Measurements from ENCODE around the gene SMCO4.
"Not testable (repeated sequence)": the region's sequence is repeated elsewhere in the genome, so short reads cannot be mapped to it uniquely, and the experiment has no call there.

The SMCO4 gene

DNA sequence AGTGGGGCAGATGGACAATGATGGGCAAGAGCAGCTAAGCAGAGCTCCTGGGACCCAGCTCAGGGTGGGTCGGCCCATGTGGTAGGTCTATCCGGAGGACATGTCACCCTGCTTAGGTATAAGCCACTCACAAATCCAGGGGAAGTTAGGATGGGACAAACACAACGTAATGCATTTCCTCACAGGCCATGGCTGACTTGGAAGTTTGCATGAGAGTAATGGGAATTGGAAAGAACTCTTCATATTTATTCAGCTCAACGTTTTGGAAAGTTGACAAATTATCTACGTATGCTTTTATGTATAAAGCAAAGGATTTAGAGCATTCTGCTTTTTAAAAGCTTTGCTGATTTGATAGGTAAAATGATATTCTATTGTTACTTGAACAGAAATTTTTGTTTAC is 74.9 kb downstream of the SMCO4 start:
- TF ChIP-seq CTCF (IDR thresholded peaks at IDR 0.05; ENCODE audit: insufficient read depth, low read depth, low read length, missing control alignments): no peak
- DNase-seq (ENCODE audit: low read depth): no peak
- no peak overlapping the region for H3K4me3 ChIP-seq (ENCODE audit: low read depth, low read length)

- no peak overlapping the region for H3K4me3 ChIP-seq (ENCODE audit: low read depth, low read length)
- no peak for DNase-seq (ENCODE audit: low read depth)
- no peak for TF ChIP-seq CTCF (IDR thresholded peaks at IDR 0.05; ENCODE audit: insufficient read depth, low read depth, low read length, missing control alignments)
Observed at GRCh38 chr11:93467054-93467453, 76.1 kb downstream of the SMCO4 start.

- H3K4me3 ChIP-seq (ENCODE audit: low read depth, low read length): no peak overlapping the region
- TF ChIP-seq CTCF (IDR thresholded peaks at IDR 0.05; ENCODE audit: insufficient read depth, low read depth, low read length, missing control alignments): no peak
- DNase-seq (ENCODE audit: low read depth): no peak
Observed at GRCh38 chr11:93464927-93465540, 78.2 kb downstream of the SMCO4 start.

GRCh38 chr11:93463666-93464065 is 79.5 kb downstream of the SMCO4 start:
- not testable (repeated sequence) for DNase-seq (ENCODE audit: low read depth); H3K4me3 ChIP-seq (ENCODE audit: low read depth, low read length)

DNA sequence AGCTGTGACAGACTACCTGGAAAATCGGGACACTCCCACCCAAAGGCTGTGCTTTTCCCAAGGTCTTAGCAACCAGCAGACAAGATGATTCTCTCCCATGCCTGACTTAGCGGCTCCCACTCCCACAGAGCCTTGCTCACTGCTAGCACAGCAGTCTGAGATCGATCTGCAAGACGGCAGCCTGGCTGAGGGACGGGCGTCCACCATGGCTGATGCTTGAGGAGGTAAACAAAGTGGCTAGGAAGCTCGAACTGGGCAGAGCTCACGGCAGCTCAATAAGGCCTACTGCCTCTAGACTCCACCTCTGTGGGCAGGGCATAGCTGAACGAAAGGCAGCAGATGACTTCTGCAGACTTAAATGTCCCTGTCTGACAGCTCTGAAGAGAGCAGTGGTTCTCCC is 84.9 kb downstream of the SMCO4 start:
- no peak for DNase-seq (ENCODE audit: low read depth)
- H3K4me3 ChIP-seq (ENCODE audit: low read depth, low read length): no peak overlapping the region
- TF ChIP-seq CTCF (IDR thresholded peaks at IDR 0.05; ENCODE audit: insufficient read depth, low read depth, low read length, missing control alignments): no peak

DNA sequence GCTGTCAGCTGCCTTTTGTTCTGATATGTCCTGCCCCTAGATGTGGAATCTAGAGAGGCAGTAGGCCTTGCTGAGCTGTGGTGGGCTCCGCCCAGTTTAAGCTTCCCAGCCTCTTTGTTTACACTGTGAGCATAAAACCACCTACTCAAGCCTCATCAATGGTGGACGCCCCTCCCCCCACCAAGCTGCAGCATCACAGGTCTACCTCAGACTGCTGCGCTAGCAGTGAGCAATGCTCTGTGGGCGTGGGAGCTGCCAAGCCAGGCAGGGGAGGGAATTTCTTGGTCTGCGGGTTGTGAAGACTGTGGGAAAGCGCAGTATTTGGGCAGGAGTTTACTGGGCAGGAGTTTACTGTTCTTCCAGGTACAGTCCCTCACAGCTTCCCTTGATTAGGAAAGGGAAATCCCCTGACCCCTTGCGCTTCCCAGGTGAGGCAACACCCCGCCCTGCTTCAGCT is 98.5 kb downstream of the SMCO4 start:
- no peak overlapping the region for H3K4me3 ChIP-seq (ENCODE audit: low read depth, low read length)
- DNase-seq (ENCODE audit: low read depth): no peak
- TF ChIP-seq CTCF (IDR thresholded peaks at IDR 0.05; ENCODE audit: insufficient read depth, low read depth, low read length, missing control alignments): no peak

- H3K4me3 ChIP-seq (ENCODE audit: low read depth, low read length); DNase-seq (ENCODE audit: low read depth): not testable (repeated sequence)
Observed at GRCh38 chr11:93443232-93443631, 100.0 kb downstream of the SMCO4 start.

DNA sequence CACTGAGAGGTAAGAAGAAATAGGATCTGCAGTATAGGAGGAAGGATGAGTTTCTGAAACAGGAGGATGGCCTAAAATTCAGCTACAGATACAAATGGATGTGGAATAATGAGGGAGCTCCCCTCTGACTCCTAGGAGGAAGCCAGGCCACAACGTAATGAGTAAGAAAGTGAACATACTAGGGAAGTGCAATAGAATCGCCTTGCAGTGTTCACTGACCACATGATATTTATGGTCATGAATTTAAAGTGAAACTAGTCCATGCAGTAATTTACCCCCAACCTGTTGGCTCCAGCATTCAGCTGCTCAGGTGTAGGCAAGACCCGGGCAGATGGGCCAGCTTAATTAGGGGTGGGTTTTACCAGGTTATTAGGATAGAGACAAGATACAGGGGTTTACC is 110.9 kb downstream of the SMCO4 start:
- DNase-seq (ENCODE audit: low read depth): no peak
- H3K4me3 ChIP-seq (ENCODE audit: low read depth, low read length): no peak overlapping the region
- no peak for TF ChIP-seq CTCF (IDR thresholded peaks at IDR 0.05; ENCODE audit: insufficient read depth, low read depth, low read length, missing control alignments)

Data from GM12865 (cell line).